SKM-1 (cell line): ENCODE measurements around the gene PHKA2.
"Not testable (repeated sequence)": the region's sequence is repeated elsewhere in the genome, so short reads cannot be mapped to it uniquely, and the experiment has no call there.

Experiments
- DNase-seq: peaks from one replicate; lab custom pipeline; 2025; ENCODE audit not compliant: unreplicated experiment; lab: John Stamatoyannopoulos, UW

Gene PHKA2

DNA sequence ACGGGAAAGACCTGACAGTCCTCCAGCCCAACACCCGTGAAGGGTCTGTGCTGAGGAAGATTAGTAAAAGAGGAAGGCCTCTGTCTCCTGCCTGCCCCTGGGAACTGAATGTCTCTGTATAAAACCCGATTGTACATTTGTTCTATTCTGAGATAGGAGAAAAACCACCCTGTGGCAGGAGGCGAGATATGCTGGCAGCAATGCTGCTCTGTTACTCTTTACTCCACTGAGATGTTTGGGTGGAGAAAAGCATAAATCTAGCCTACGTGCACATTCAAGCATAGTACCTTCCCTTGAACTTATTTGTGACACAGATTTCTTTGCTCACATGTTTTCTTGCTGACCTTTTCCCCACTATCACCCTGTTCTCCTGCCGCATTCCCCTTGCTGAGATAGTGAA is 3.7 kb downstream of the PHKA2 start:
- DNase-seq: not testable (repeated sequence)

DNA sequence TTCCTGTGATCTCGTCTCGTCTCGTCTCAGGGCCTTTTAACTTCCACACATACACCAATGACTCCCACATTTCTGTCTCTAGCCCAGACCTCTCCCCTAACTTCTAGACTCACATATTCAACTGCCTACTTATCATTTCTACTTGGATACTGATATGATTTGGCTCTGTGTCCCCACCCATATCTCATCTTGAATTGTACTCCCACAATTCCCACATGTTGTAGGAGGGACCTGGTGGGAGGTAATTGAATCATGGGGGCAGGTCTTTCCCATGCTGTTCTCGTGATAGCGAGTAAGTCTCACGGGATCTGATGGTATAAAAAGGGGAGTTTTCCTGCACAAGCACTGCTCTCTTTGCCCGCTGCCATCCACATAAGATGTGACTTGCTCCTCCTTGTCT is 8.9 kb downstream of the PHKA2 start:
- DNase-seq: no peak

DNA sequence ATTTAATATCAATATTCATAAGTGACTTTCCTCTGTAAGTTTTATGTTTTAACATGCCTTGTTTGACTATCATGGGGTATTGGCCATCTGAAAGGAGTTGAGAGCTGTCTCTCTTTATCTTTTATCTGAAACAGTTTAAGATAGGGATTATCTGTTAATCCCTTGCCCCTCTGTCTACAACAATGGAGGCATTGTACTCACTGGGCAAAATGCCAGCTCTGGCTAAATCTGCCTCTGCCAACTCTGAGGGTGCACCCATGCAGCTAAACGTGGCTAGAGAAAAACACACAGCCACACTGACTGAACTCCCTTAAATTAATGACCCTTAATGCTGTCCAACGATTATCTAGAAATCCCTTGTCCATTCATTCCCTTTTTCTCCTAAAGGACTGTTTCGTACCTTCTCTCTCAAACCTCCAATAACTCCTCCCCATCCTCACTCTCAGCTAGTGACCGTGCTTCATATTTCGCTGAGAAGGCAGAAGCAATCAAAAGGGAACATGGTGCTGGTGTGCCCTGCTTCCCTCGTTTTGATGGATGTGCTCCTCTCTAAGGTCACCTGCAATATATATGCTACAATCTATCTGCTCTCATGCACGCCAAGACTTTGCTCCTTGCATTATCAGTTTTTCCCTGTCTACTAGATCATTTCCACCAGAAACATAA is 10.3 kb downstream of the PHKA2 start:
- no peak for DNase-seq

DNA sequence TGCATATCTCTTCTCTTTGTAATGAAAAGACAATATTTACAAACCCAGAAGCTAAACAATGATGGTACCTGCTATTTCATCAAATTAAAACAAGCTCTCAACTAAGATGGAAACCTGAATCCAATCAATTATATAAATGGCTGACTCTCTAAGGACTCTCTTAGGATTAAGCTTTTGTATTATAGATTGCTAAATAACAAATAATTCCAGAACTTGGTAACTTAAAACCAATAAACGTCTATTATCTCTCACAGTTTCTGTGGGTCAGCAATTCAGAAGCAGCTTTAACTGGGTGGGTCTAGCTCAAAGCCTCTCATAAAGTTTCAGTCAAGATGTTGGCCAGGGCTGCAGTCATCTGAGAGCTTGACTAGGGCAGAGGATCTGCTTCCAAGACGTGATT is 12.4 kb downstream of the PHKA2 start:
- DNase-seq: no peak

DNA sequence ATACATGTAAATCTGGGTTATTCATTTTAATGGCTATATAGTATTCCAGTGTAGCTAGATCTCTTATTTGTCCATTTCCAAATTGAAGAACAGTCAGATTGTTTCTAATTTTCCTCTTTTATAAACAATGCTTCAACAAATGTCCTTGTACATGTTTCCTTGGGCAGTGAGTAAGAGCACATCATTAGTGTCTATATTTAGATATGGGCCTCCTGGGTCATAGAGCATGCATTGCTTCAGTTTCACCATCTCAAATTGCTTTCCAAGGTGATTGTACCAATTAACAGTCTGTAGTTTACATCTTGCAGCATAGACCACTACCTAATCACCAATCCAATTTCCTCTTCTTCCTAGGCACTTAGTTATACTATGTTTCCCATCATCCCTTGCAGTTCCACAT is 13.4 kb downstream of the PHKA2 start:
- no peak for DNase-seq

DNA sequence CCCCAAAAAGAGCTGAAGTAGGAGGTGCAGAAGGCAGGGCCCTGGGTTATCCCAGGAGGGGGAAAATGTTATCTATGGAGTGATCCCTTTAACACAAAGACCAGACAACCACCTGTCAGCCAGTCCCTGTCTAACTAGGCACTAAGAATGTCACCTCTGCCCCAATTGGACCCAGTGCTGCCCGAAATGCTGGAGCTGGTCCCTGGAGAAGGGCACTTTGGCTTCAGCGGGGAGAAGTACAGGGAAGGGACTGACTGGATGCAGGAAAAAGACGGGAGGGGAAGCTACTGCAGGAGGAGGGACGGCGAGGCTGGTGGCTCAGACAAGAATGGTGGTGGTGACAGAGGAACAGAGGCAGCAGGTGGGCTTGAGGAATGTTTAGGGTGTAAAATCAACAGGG is 17.3 kb downstream of the PHKA2 start:
- no peak for DNase-seq

DNA sequence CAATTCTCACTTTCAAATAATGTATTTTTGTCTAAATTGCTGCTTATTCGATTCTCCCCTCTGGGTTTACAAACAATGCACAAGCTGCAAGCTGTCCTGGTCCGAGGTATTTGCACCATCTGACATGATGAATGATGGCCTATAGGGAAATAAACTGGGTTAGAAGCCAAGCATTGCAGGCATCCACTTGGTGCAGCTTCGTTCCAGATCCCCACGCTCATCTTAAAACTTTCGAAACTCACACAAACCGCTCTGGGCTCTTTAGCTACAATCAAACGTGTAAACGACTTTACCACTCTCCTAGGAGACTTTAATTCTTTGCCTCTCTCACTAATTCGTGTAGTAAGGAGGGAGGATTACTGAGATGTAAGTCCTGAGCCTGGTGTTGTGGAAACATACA is 19.0 kb downstream of the PHKA2 start:
- no peak for DNase-seq

DNA sequence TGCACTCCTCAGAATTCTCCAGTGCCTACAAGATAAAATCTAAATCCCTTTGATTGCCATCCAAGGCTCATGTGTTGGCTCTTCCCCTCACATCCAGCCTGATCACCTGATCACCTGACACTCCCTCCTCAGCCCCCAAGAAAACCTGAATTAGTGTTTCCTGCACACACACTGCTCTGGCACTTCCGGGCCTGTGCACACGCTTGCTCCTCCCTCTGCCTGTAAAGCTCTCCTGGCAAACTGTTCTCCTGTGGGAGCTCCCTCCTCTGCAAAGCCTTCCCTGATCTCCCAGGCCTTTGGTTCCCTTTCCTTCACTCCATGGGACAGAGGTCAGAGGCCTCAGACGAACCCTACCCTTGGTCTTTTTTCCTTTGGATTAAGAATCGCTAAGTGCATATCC is 19.9 kb downstream of the PHKA2 start:
- DNase-seq: no peak

DNA sequence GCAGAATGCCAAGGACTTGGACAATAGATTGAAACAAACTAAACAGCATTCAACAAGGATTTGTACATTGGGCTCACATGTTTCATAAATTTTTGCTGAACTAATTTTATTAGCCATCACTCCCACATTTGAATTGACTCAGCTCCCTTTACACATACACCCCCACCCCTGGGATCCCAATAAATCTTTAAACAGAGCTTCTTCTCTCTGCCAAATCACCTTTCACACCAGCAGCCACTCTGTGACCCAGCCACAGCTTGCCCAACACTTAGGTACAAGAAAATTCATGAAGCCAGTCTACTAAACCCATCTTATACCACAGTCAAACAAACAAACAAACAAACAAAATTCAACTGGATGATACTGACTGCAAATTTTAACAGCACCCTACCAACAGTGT is 21.6 kb downstream of the PHKA2 start:
- DNase-seq: no peak

DNA sequence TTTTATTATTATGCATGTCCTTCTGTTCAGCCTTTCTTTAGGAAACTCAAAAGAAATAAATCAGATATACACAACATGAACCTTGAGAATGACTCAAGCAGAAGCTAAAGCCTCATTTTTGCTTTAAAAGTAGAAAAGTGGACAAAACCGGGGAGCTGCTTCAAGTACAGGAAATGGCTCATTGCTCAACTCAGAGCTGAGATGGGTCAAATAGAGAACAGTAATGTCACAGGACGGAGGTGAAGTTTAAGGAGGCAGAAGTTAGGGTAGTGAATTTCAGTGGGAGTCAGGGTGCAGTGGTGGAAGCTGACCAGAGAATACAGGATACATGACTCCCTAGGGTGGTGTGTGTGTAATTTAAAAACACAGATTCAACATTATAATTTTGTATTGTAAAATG is 22.2 kb downstream of the PHKA2 start:
- DNase-seq: peak; percentile 43

DNA sequence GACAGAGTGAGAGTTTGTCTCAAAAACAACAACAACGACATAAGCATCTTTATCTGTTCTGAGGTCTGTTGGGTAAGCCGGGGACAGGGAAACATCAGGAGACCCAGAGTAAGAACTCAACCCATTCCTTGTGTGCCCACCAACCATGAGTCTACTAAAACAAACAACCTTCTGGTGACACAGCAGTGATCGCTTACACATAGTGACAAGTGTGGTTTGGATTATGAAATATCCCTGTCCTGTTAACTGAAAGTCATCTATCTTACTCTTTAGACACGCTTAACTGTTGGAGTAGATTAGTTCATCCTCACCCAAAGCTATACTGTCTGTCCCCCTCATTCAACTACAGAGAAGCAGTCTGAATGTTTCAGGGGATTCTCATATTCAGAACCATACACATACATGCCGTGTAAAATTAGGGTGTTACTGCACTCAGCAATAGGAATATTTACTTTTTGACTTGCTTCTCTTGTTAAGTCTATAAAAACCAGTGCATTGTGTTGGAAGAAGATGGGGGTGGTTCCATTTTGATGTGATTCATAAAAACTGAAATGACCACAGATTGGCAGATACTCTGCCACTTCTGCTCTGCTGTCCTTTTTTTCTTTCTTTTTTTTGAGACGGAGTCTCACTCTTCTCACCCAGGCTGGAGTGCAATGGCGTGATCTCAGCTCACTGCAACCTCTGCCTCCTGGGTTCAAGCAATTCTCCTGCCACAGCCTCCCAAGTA is 27.4 kb downstream of the PHKA2 start:
- no peak for DNase-seq

DNA sequence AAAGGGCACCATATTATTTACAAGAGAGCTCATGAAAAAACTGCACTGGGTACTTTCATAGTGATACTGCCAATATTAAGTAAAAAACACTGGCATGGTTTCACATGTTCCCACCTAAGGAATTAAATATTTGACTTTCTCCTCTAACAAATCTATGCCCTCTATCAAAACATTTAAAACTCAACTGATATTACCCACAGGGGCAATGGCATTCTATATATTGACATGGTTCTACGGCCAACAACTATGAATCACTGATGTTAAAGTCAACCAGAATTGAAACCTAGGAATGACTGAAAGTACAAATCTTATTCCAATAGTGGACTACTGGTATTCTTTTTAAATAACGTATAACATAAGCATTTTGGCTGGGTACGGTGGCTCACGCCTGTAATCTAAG is 28.2 kb downstream of the PHKA2 start:
- DNase-seq: no peak

DNA sequence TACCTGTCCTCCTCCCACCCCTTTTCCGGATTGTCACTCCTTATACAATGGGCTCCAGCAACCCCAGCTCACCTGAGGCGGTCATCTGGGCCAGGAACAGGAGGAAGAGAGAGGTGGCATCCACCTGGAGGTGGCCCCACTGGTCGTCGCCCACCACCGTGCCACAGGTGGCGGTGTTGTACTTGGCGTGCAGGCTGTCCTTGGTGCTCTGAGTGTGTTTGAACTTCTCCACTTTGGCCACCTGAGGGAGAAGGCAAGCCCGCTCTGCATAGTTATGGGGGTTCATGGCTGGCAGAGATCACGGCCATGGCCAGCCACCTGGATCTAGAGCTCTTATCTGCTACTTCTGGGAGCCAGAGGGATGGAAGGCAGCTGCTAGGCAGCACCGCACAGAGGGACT is 32.9 kb downstream of the PHKA2 start:
- DNase-seq: no peak

DNA sequence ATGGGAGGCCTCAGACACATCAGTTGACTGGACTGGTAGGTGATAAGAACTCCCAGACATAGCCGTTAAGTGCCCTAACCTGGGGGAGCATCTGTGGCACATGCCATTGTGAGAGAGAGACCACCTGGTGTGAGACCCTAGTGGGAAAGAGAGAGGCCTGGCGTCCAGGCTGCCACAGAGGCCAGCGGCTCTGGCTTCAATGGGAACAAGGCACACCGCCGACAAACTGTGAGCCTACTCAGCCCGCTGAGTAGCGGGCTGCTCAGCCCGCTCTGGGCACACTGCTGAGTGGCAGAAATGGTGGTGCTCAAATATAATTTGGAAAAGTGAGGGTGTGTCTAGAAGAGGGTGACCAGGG is 34.0 kb downstream of the PHKA2 start:
- no peak for DNase-seq

DNA sequence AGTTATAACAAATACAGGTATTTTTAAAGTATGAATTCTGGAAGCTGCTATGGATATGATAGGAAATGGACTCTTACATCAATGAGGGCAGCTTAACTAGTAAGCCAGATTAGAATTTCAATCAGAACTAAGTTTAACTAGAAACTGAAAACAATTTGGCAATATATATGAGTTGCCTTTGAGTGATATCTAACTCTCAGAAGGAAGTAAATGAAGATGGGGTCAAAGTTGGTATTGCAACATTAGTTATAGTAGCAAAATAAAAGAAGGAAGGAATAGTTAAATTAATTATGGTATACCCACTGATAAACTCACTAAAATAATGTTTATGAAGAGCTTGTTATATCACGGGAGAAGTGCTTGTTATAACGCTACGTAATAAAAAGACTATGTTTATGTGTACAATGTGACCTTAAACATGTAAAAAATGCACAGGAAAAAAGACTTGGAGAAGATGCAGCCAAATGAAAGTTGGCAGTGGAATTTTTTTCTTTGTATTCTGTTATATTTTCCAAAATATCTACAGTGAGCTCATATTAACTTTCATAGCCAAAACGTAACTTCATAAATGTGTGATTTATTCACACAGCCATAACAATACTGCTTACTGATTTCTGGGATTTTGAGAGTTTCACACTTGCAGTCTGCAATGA is 34.5 kb downstream of the PHKA2 start:
- DNase-seq: no peak

DNA sequence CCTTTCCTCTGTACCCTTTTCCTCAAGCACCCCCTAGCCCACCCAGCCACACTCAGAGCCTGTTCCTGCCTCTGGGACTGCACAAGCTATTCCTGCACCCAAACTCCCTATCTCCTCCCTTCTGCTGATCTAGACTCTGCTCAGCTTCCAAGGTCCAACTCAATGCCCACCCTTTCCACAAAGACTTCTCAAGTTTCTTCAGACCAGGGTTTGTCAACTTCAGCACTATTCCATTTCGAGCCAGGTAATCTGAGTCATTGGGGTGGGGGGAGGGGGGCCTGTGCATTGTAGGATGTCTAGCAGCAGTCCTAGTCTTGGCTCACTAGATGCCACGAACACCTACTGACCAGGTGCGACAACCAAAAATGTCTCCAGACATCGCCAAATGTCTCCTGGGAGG is 37.3 kb downstream of the PHKA2 start:
- no peak for DNase-seq

DNA sequence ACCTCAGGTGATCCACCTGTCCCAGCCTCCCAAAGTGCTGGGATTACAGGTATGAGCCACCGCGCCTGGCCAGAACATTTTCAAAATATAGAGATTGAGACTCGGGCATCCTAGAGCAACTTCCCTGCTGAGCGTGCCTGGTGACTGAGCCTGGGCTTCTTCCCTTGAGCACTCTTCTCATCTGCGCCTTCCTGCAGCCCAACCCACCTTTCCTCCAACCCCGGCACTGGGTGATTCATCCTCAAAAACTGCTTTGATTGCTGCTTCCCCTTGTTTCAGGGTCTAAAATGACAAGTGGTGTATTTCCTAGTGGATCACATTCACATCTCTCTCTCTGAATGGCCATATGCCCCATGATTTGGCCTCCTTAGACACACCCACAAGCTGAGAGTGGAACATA is 37.8 kb downstream of the PHKA2 start:
- no peak for DNase-seq

DNA sequence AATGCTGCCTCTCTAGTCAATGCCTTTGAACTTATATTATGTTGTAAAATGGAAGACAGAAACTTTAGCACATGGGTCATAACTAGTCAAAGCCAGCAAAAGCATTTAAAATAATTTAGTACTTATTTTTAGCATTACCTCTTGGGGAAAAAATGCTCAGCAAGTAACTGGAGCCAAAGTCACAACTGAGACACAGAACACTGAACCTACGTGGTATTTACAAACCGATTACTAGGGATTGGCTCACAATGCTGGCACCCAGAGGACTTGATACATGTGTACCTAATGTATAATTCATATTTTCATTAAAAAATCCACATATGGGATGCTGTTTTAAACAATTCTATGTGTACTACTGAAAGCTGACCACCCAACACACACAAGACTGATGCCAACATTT is 38.4 kb downstream of the PHKA2 start:
- DNase-seq: no peak

DNA sequence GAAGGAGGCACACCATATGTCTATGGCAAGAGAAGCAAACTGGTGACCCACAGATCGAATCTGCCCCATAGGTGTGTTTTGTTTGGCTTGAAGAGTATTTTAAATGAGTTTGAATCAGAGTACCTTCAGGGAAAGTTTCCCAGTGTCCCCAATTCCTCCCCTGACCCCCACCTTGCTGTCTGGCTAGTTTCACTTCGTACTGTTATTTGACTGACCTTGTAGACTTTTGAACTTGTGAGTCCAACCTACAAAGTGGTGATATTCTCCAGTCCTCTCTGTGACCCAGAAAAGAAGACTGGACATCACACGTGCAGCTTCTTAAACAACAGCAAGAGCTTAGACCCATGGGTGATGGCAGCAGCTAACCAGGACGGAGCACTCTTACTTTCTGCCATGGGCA is 39.4 kb downstream of the PHKA2 start:
- DNase-seq: no peak

DNA sequence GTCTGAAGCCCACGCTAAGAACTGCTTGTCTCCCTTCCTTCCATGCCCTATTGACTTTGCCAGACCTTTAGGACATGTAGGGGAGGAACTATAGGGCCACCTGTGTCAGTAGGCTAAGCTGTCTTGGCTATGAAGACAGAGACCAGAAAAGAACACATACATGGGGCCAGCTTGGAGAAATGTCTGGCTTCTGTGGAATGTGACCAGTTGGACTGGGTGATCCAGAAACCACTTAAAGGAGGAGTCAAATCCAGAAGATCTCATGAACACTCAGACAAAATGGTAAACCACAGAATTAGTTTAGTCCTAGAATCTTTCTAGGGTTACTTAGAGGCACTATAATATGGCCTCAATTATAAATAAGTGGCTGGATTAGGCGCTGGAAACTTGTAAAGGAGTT is 42.0 kb downstream of the PHKA2 start:
- no peak for DNase-seq

DNA sequence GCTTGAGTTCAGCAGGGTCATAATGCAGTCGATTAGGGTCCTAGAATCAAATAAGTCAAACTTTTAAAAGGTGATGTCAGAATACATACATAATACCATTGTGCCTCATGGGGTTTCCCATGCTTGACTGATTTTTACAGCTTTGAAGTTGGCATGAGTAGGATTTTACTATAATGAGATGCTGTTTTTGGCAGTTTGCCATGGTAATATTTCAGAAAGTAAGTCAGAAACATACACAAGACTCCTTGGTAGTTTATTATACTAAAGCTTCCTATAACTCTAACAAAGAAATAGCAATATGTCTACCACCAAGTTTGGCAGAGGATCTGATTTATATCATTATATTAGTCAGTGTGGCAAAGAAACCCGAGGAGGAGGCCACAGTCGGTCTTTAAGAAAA is 45.2 kb downstream of the PHKA2 start:
- no peak for DNase-seq

DNA sequence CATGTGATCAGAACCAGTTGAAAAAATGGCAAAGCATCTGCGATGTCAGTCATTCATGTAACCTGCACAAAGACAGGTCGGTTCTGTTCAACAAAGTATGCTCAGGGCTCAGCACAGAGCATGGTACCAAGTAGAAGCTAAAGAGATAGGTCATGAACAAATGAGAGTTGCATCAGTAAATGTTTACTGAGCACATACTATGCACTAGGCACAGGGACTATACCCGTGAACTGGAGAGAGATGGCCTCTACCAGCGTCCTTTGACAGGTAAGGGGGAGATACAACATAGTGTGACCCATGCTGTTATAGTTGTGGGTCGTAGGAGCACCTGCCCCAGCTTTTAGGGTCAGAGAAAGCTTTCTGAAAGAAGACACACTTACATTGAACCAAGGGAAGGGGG is 46.7 kb downstream of the PHKA2 start:
- no peak for DNase-seq

DNA sequence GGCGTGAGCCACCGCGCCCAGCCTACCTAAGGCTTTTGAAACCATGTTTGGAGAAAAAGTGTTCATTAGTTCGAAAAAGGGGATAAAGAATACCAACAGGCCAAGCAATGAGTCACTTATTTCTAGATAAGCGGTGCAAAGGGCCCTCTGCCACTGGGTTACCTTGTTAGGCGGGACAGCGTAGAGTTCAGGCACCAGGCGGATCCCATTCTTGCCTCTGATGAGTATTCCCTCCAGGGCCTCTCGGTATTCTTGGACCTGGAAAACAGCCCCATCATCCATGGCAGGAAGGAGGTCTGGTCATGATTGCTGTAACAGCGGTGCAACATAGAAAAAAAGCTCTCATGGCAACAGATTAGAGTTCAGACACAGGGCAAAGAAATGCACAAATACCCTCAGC is 48.0 kb downstream of the PHKA2 start:
- no peak for DNase-seq
